Frontal cortex (tissue), 1 donor: ENCODE data around the gene ZNF33A. TPM values are rescaled to one million over a fixed set of nuclear protein-coding genes. Genes with fewer than 3 reads are reported as not detected.

ENCODE experiments used
- small RNA-seq: library from RNA; depleted of rRNA; stranded (forward); fragments of <200 nt; gene quantifications from one replicate; pipeline ENCODE3, GENCODE V24; 2014
- total RNA-seq: library from RNA; depleted of rRNA; stranded (reverse); fragments of >200 nt; gene quantifications from one replicate; pipeline ENCODE4 v1.2.3, GENCODE V29; 2014

ZNF33A gene
- total RNA-seq, 1 donor from 2014 or later, result 64.4 TPM

Small RNA genes lying within 50 kb of the gene (small RNA-seq; reads per million reads assigned to genes)
- gene AL161931.1 (not detected), gene FXYD6P2 (not detected), gene RF00019 (not detected), gene RNU6-795P (not detected)

Other genes starting within 250 kb of the ZNF33A start
- gene ZNF248, start 153.1 kb upstream of the ZNF33A start, total RNA-seq, result 67.3 TPM
- gene ZNF25, start 34.0 kb upstream of the ZNF33A start, total RNA-seq, result 66.0 TPM
- 20.0 TPM for gene ZNF37A, start 83.7 kb downstream of the ZNF33A start, total RNA-seq